ENCODE results near the gene C18orf63. TPM values are rescaled to one million over a fixed set of nuclear protein-coding genes. Genes with fewer than 3 reads are reported as not detected.

The C18orf63 gene
- not detected for total RNA-seq

GRCh38 chr18:74315464-74316256, at the start of gene C18orf63:
Gene C18orf63, plus strand, starts transcription at chr18:74315839. Its CDS starts 2,027 bp downstream, at chr18:74317866.
- H3K36me3 Mint-ChIP-seq (ENCODE audit: low read depth), result no peaks in the 10 kb centered on the region
- no peaks in the 10 kb centered on the region for H3K9me3 Mint-ChIP-seq
- CTCF ChIA-PET, result no interaction called here

GRCh38 chr18:74266161-74266560, 49.5 kb upstream of the C18orf63 start:
- Mint-ChIP-seq H3K27me3 (ENCODE audit: low read depth) (no peaks in the 10 kb centered on the region), H3K36me3 (ENCODE audit: low read depth) (peaks cover 11% of the 10 kb centered on the region), H3K9me3 (no peaks in the 10 kb centered on the region), H3K27ac (no peak overlapping the region), H3K4me3 (no peak overlapping the region), H3K4me1 (ENCODE audit: low read depth) (peaks cover 3% of the 10 kb centered on the region)
- DNase-seq, result no peak
- CTCF ChIA-PET, result no interaction called here
- intact Hi-C loops (cut with micrococcal nuclease), result no loop called here

More at GRCh38 chr18:74315464-74316256, at the start of gene C18orf63:
- Mint-ChIP-seq H3K4me3 (no peak within 1 kb of the TSS), H3K27me3 (ENCODE audit: low read depth) (peaks cover 2% of the 10 kb centered on the region), H3K4me1 (ENCODE audit: low read depth) (no peaks in the 10 kb centered on the region), H3K27ac (no peak within 1 kb of the TSS)
- intact Hi-C loops (cut with micrococcal nuclease), result no loop called here
- DNase-seq, result no peak

- DNase-seq, result no peak
- H3K27ac Mint-ChIP-seq, result no peak overlapping the region
- peaks cover 2% of the 10 kb centered on the region for H3K36me3 Mint-ChIP-seq (ENCODE audit: low read depth)
- intact Hi-C loops (cut with micrococcal nuclease), result no loop called here
- CTCF ChIA-PET, result no interaction called here
- no peaks in the 10 kb centered on the region for H3K27me3 Mint-ChIP-seq (ENCODE audit: low read depth)
- H3K4me1 Mint-ChIP-seq (ENCODE audit: low read depth), result peaks cover 3% of the 10 kb centered on the region
- no peak overlapping the region for H3K4me3 Mint-ChIP-seq
- H3K9me3 Mint-ChIP-seq, result no peaks in the 10 kb centered on the region
Observed at GRCh38 chr18:74268175-74268574, 47.5 kb upstream of the C18orf63 start.

- no peak for DNase-seq
- no peaks in the 10 kb centered on the region for H3K9me3 Mint-ChIP-seq
- CTCF ChIA-PET, result interaction anchor here (0.6 kb wide), 1 partner anchor 17 kb away, joined by 3 read pairs; no protein-coding TSS in a partner anchor
- no peak overlapping the region for H3K4me3 Mint-ChIP-seq
- H3K27ac Mint-ChIP-seq, result no peak overlapping the region
- H3K4me1 Mint-ChIP-seq (ENCODE audit: low read depth), result peaks cover 3% of the 10 kb centered on the region
- H3K27me3 Mint-ChIP-seq (ENCODE audit: low read depth), result no peaks in the 10 kb centered on the region
- intact Hi-C loops (cut with micrococcal nuclease), result no loop called here
- H3K36me3 Mint-ChIP-seq (ENCODE audit: low read depth), result no peaks in the 10 kb centered on the region
Observed at GRCh38 chr18:74268933-74269620, 46.6 kb upstream of the C18orf63 start.

- H3K27me3 Mint-ChIP-seq (ENCODE audit: low read depth), result no peaks in the 10 kb centered on the region
- intact Hi-C loops (cut with micrococcal nuclease), result no loop called here
- H3K36me3 Mint-ChIP-seq (ENCODE audit: low read depth), result no peaks in the 10 kb centered on the region
- H3K4me1 Mint-ChIP-seq (ENCODE audit: low read depth), result no peaks in the 10 kb centered on the region
- H3K27ac Mint-ChIP-seq, result no peak overlapping the region
- H3K4me3 Mint-ChIP-seq, result no peak overlapping the region
- DNase-seq, result no peak
- H3K9me3 Mint-ChIP-seq, result no peaks in the 10 kb centered on the region
- CTCF ChIA-PET, result no interaction called here
Observed at GRCh38 chr18:74271635-74272034, 44.0 kb upstream of the C18orf63 start.

- CTCF ChIA-PET, result interaction anchor here (0.9 kb wide), 1 partner anchor 19 kb away, joined by 4 read pairs; no protein-coding TSS in a partner anchor
- H3K36me3 Mint-ChIP-seq (ENCODE audit: low read depth), result peaks cover 5% of the 10 kb centered on the region
- no peaks in the 10 kb centered on the region for H3K4me1 Mint-ChIP-seq (ENCODE audit: low read depth)
- no peaks in the 10 kb centered on the region for H3K27me3 Mint-ChIP-seq (ENCODE audit: low read depth)
- no peak overlapping the region for H3K4me3 Mint-ChIP-seq
- intact Hi-C loops (cut with micrococcal nuclease), result no loop called here
- no peak for DNase-seq
- H3K27ac Mint-ChIP-seq, result no peak overlapping the region
- H3K9me3 Mint-ChIP-seq, result no peaks in the 10 kb centered on the region
Observed at GRCh38 chr18:74273394-74273793, 42.2 kb upstream of the C18orf63 start.

GRCh38 chr18:74274700-74275099, 40.9 kb upstream of the C18orf63 start:
- Mint-ChIP-seq H3K36me3 (ENCODE audit: low read depth) (peaks cover 5% of the 10 kb centered on the region), H3K27me3 (ENCODE audit: low read depth) (no peaks in the 10 kb centered on the region), H3K9me3 (no peaks in the 10 kb centered on the region), H3K4me3 (no peak overlapping the region), H3K4me1 (ENCODE audit: low read depth) (no peaks in the 10 kb centered on the region), H3K27ac (no peak overlapping the region)
- DNase-seq, result no peak
- intact Hi-C loops (cut with micrococcal nuclease), result no loop called here
- CTCF ChIA-PET, result no interaction called here

- Mint-ChIP-seq H3K9me3 (no peaks in the 10 kb centered on the region), H3K36me3 (ENCODE audit: low read depth) (peaks cover 5% of the 10 kb centered on the region), H3K27ac (no peak overlapping the region), H3K4me3 (no peak overlapping the region), H3K27me3 (ENCODE audit: low read depth) (no peaks in the 10 kb centered on the region), H3K4me1 (ENCODE audit: low read depth) (no peaks in the 10 kb centered on the region)
- intact Hi-C loops (cut with micrococcal nuclease), result no loop called here
- CTCF ChIA-PET, result no interaction called here
- DNase-seq, result no peak
Observed at GRCh38 chr18:74275736-74276135, 39.9 kb upstream of the C18orf63 start.

GRCh38 chr18:74276609-74277008, 39.0 kb upstream of the C18orf63 start:
- H3K36me3 Mint-ChIP-seq (ENCODE audit: low read depth), result peaks cover 5% of the 10 kb centered on the region
- CTCF ChIA-PET, result no interaction called here
- intact Hi-C loops (cut with micrococcal nuclease), result no loop called here
- no peaks in the 10 kb centered on the region for H3K27me3 Mint-ChIP-seq (ENCODE audit: low read depth)
- no peak overlapping the region for H3K27ac Mint-ChIP-seq
- H3K9me3 Mint-ChIP-seq, result no peaks in the 10 kb centered on the region
- no peak for DNase-seq
- no peak overlapping the region for H3K4me3 Mint-ChIP-seq
- H3K4me1 Mint-ChIP-seq (ENCODE audit: low read depth), result peaks cover 3% of the 10 kb centered on the region

GRCh38 chr18:74277296-74277695, 38.3 kb upstream of the C18orf63 start:
- CTCF ChIA-PET, result no interaction called here
- no peak overlapping the region for H3K27ac Mint-ChIP-seq
- DNase-seq, result no peak
- no peaks in the 10 kb centered on the region for H3K27me3 Mint-ChIP-seq (ENCODE audit: low read depth)
- intact Hi-C loops (cut with micrococcal nuclease), result no loop called here
- no peak overlapping the region for H3K4me3 Mint-ChIP-seq
- H3K9me3 Mint-ChIP-seq, result no peaks in the 10 kb centered on the region
- peaks cover 8% of the 10 kb centered on the region for H3K4me1 Mint-ChIP-seq (ENCODE audit: low read depth)
- H3K36me3 Mint-ChIP-seq (ENCODE audit: low read depth), result peaks cover 5% of the 10 kb centered on the region

- intact Hi-C loops (cut with micrococcal nuclease), result no loop called here
- peaks cover 5% of the 10 kb centered on the region for H3K36me3 Mint-ChIP-seq (ENCODE audit: low read depth)
- no peaks in the 10 kb centered on the region for H3K27me3 Mint-ChIP-seq (ENCODE audit: low read depth)
- no peak overlapping the region for H3K4me3 Mint-ChIP-seq
- peaks cover 16% of the 10 kb centered on the region for H3K4me1 Mint-ChIP-seq (ENCODE audit: low read depth)
- no peak for DNase-seq
- no peak overlapping the region for H3K27ac Mint-ChIP-seq
- CTCF ChIA-PET, result no interaction called here
- no peaks in the 10 kb centered on the region for H3K9me3 Mint-ChIP-seq
Observed at GRCh38 chr18:74278058-74278457, 37.6 kb upstream of the C18orf63 start.

- Mint-ChIP-seq H3K36me3 (ENCODE audit: low read depth) (peaks cover 5% of the 10 kb centered on the region), H3K4me3 (no peak overlapping the region), H3K27ac (no peak overlapping the region), H3K27me3 (ENCODE audit: low read depth) (no peaks in the 10 kb centered on the region), H3K4me1 (ENCODE audit: low read depth) (peaks cover 22% of the 10 kb centered on the region), H3K9me3 (no peaks in the 10 kb centered on the region)
- no peak for DNase-seq
- intact Hi-C loops (cut with micrococcal nuclease), result no loop called here
- CTCF ChIA-PET, result no interaction called here
Observed at GRCh38 chr18:74278983-74279382, 36.7 kb upstream of the C18orf63 start.

Measured in activated naive CD4-positive, alpha-beta T cell treated with anti-CD3 and anti-CD28 coated beads for 36 hours (primary cell).